ENCODE results near the gene RAB40AL.

GRCh38 chrX:102959471-102959870 lies 22.4 kb downstream of the RAB40AL start:
- TF ChIP-seq POLR2A (IDR thresholded peaks at IDR 0.05; ENCODE audit: low read depth, low read length) (no peak), CTCF (IDR thresholded peaks at IDR 0.05 in 2 of 3, conservative IDR thresholded peaks at IDR 0.05 in 1 of 3; ENCODE audit: control insufficient read depth in 2 of 3, extremely low read depth in 1 of 3, insufficient read depth in 1 of 3, low read depth in 3 of 3, low read length in 3 of 3) (no peak), GABPA (IDR thresholded peaks at IDR 0.05; ENCODE audit: low read depth) (no peak)
